Measurements from ENCODE around the gene KRTAP2-4.
"Not testable (repeated sequence)": the region's sequence is repeated elsewhere in the genome, so short reads cannot be mapped to it uniquely, and the experiment has no call there.

DNA sequence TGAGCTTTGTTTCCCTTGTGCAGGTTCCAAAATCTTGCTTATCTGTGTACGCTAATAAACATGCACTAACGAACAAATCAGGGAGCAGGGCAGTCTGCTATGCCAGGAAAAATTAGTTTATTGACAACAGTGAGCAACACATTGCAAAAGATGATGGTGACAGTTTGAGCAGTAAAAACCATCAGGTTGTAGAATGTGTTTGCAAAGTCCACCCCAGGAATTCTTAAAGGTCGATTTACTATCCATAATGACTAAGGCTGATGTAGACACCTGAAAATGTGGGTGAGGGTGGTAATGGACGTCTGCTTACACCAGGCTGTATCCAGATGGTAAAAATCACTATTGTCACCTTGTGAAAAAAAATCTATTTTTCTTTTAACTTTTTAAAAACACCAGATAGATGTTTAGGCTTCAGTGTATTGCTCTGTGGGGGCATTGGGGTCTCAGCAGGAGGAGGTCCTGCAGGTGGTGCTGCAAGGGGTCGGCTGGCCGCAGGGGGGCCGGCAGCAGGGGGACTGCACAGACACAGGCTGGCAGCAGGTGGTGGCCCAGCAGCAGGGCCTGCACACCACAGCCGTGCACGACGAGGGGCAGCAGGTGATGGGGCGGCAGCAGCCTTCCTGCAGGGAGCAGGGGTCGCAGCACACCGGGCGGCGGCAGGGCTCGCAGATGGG lies 526 bp downstream of the KRTAP2-4 start:
- TF ChIP-seq, protein P1, sequence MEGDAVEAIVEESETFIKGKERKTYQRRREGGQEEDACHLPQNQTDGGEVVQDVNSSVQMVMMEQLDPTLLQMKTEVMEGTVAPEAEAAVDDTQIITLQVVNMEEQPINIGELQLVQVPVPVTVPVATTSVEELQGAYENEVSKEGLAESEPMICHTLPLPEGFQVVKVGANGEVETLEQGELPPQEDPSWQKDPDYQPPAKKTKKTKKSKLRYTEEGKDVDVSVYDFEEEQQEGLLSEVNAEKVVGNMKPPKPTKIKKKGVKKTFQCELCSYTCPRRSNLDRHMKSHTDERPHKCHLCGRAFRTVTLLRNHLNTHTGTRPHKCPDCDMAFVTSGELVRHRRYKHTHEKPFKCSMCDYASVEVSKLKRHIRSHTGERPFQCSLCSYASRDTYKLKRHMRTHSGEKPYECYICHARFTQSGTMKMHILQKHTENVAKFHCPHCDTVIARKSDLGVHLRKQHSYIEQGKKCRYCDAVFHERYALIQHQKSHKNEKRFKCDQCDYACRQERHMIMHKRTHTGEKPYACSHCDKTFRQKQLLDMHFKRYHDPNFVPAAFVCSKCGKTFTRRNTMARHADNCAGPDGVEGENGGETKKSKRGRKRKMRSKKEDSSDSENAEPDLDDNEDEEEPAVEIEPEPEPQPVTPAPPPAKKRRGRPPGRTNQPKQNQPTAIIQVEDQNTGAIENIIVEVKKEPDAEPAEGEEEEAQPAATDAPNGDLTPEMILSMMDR (conservative IDR thresholded peaks at IDR 0.05; ENCODE audit: low read depth, low read length) = not testable (repeated sequence)
- not testable (repeated sequence) for TF ChIP-seq EZH2 (IDR thresholded peaks at IDR 0.05; ENCODE audit: borderline replicate concordance, low read depth, low read length, poor library complexity, severe bottlenecking)
